ENCODE data around the gene SHBG.
"Not testable (repeated sequence)": the region's sequence is repeated elsewhere in the genome, so short reads cannot be mapped to it uniquely, and the experiment has no call there.

Gene SHBG, protein sequence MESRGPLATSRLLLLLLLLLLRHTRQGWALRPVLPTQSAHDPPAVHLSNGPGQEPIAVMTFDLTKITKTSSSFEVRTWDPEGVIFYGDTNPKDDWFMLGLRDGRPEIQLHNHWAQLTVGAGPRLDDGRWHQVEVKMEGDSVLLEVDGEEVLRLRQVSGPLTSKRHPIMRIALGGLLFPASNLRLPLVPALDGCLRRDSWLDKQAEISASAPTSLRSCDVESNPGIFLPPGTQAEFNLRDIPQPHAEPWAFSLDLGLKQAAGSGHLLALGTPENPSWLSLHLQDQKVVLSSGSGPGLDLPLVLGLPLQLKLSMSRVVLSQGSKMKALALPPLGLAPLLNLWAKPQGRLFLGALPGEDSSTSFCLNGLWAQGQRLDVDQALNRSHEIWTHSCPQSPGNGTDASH

DNA sequence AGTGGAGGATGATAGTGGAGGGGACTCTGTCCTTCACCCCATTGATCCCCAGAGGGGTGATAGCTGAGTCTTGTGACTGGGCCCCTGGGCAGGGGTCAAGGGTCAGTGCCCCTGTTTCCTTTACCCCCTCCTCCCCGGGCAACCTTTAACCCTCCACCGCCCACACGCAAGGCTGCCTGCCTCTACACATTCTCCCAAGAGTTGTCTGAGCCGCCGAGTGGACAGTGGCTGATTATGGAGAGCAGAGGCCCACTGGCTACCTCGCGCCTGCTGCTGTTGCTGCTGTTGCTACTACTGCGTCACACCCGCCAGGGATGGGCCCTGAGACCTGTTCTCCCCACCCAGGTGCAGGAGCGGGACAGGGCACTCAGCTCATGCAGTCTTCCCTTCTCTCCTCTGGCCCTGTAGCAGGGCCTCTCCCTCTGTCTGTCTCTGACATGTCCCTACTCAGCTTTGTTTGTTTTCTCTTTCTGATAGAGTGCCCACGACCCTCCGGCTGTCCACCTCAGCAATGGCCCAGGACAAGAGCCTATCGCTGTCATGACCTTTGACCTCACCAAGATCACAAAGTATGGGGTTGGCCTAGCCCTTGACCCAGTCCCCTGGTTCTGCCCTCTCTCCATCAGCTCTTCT lies at the start of gene SHBG:
Gene SHBG (plus strand): TSS at position 197 of the 633 bp plus-strand sequence. CDS start 38 bp downstream, at position 235.
- no peak for DNase-seq

DNA sequence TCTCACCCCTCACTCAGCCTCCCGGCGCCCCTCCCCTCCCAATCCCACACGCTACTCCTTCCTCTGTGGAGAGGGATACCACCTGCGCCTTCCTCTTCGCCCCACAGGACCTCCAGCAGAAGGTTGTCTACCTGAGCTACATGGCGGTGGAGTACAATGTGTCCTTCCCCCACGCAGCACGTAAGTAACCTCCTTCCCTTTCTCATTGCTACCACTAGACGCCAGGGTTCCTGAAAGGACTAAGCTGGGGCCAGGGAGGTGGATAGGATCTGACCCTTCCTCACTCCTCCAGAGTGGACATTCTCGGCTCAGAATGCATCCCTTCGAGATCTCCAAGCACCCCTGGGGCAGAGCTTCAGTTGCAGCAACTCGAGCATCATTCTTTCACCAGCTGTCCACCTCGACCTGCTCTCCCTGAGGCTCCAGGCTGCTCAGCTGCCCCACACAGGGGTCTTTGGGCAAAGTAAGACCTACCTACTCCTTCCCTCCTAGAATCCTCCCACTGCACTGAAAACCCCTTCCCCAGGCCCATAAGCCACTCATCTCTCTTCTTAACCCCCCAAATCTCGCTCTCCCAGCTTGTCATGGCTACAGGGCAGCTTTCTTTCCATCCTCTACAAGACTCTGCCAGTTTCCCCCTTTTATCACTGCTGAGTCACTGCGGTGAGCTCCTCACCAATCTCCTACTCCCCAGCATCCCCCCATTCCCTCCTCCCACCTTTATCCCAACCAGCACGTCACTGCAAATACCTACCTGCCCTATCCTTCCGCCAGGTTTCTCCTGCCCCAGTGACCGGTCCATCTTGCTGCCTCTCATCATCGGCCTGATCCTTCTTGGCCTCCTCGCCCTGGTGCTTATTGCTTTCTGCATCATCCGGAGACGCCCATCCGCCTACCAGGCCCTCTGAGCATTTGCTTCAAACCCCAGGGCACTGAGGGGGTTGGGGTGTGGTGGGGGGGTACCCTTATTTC lies 49.0 kb upstream of the SHBG start:
- DNase-seq: no peak

DNA sequence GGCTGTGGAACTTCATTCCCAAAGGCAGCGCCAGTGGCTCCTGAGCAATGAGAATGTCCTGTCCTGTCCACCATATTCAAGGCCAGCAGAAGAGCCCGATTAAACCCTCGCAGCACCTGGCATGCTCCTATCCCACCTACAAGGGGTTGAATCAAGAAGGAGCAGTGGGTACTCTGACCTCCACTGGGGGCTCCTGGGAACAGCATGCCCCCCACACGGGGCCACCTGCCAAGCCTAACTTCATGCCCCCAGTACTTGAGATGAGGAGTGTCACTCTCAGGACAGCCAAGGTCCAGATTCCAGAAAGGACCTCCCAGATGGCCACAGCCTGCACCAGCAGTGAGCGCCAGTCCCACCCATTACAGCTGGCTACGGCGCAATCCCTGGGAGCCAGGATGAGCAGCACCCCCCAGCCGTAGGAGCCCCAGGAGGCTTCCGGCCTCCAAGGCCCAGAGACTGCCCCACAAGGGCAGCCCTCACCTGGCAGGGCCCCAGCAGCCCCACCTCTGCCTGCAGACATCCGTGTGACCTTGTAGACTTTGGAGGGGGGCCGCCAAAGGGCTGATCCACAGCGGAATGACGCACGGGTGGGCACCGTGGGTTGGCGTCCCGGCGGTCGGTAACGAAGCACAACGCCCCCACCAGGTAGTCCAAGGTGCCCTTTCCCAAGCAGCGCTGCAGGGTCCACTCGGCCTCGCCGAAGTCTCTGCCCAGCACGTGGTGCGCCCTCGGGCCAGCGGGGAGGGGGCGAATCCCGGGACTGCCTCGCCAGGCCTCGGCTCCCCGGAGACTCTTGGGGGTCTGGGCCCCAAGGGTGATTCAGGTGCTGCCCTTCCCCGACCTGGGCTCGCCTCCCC lies 47.3 kb upstream of the SHBG start:
- DNase-seq: no peak

DNA sequence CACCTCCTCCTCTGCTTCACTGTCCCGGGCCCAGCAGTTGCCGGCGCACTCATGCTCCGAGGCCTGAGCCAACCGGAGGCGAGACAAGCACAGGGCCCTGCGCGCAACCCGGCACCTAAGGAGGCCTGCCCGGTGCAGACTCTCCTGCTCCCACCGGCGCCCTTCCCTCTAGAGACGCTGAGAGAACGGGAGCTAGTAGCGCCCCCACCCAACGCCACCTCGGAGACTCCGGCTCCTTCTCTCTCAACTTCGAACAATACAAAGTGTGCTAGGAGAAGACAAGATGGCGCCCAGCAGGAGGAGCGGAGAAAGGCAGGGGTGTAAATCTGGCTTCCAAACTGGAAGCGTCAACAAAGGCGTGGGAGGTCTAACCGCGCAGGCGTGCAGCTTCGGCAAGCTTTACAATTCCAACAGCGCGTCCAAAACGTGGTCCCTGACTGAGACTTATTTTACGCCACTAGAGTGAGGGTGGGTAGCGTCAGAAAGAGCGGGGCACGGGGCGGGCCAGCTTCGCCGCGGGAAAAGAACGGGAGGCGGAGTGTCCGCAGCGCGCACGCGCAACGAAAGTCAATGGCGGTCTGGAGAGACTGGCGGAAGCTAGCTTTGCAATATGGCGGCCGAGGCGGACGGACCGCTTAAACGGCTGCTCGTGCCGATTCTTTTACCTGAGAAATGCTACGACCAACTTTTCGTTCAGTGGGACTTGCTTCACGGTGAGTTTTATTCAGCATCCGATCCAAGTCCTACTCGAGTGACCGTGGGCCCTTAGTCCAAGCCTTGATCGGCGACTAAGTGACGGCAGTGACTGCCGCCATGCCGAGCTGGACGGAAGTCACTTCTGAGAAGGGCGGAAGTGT lies 46.5 kb upstream of the SHBG start, which contains the start of gene MPDU1:
Gene MPDU1 (plus strand): TSS at position 600 of the 857 bp plus-strand sequence. CDS start 11 bp downstream, at position 611.
- peak; percentile 75 for DNase-seq

DNA sequence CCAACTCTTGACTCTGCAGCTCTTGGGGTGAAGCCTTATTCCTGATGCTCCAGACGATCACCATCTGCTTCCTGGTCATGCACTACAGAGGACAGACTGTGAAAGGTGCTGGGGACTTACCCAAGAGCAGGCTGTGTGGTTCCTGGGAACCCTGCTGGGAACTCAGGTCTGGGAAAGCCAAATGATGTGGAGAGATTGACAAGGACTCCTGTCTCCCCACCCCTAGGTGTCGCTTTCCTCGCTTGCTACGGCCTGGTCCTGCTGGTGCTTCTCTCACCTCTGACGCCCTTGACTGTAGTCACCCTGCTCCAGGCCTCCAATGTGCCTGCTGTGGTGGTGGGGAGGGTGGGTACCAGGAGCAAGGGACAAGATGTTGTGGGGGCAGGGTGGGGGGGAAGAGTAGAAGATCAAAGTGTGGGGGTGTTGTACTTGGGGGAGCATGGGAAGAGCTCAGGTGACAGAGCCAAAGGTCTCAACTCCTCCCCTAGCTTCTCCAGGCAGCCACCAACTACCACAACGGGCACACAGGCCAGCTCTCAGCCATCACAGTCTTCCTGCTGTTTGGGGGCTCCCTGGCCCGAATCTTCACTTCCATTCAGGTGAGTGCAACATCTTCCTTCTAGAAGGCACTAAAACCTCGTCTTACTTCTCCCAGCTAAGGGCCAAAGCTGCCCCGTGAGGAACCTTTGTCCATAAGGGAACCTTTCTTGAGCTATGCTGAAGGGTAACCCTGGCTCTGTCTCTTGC lies 43.1 kb upstream of the SHBG start:
- DNase-seq: peak; percentile 84

DNA sequence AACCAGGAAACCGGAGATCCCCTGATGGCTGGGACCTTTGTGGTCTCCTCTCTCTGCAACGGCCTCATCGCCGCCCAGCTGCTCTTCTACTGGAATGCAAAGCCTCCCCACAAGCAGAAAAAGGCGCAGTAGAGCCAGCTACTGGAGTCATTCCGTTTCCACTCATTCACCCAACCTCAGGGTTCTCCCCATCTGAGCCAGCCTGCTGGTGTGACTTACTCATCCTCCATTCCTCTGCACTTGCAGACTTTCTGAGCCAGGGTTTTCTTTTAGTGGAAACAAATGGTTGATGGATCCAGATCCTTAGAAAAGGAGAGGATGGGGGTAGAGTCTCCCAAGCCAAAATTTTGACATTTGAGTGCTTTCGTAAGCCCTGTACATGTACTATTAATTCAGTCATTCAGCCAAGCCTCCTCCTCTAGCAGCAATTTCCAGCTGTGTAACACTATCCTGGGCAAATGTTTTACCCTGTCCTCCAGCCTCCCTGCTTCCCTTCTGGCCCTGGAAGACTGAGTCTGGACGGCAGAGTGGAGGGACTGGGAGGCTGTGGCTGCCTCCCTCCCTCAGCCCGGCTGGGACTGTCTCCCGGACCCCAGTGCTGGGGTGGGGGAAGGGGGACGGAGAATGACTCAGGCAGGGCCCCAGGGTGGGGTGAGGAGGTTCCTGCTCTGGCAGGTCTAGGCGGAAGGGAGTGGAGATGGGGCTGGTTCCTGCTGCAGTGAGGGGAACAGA lies 42.3 kb upstream of the SHBG start:
- no peak for DNase-seq

DNA sequence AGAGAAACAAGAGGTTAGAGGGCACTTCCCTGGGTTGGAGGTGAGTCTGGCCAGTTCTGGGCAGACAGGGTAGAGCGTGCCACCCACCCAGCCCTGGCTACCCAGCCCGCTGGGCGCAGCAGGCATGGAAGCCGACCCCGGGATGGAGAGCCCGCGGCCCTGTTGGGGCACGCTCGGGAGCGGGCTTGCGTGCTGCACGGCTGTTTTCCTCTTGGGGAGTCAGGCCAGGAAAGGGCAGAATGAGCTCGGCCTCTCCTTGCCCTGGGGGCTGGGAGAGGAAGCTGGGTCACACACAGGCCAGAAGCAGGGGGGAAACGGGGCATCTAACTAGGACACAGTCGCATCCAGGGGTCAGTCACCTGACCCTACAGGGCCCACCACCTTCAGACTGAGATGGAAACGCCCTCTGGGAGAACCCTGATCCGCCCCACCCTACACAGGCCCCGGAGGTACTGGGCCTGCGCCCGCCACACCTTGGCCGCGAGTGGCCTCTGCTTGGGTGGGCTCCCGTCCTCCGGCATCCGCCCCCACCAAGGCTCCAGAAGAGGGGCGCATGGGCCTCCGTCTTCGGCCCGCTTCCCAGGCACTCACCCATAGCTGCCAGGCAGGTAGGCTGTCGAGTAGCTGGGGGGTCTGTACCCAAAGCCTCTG lies 41.3 kb upstream of the SHBG start:
- DNase-seq: no peak

DNA sequence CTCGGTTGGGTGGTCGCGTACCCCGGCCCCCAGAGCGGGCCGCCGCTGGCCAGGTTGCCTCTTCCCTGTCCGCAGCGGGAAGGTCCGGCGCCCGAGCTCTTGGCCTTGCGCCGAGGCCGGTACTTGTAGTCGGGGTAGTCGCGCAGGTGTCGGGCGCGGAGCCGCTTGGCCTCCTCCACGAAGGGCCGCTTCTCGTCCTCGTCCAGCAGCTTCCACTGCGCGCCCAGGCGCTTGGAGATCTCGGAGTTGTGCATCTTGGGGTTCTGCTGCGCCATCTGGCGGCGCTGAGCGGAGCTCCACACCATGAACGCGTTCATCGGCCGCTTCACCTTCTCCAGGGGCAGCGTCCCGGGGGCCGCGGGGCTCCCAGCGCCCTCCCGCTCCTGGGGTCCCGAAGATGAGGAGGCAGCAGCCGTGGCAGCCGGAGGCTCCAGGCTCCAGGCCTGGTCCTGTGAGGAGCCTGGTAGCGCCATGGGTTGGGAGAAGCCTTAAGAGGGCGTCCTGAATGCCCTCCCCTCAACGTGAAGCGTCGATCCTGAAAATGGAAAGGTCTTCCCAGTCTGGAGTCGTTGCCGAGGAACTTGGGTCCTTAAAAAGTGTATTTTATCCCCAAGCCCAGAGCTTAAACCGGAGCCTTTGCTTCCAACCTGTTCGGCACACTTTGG lies 40.6 kb upstream of the SHBG start:
- peak; percentile 70 for DNase-seq

DNA sequence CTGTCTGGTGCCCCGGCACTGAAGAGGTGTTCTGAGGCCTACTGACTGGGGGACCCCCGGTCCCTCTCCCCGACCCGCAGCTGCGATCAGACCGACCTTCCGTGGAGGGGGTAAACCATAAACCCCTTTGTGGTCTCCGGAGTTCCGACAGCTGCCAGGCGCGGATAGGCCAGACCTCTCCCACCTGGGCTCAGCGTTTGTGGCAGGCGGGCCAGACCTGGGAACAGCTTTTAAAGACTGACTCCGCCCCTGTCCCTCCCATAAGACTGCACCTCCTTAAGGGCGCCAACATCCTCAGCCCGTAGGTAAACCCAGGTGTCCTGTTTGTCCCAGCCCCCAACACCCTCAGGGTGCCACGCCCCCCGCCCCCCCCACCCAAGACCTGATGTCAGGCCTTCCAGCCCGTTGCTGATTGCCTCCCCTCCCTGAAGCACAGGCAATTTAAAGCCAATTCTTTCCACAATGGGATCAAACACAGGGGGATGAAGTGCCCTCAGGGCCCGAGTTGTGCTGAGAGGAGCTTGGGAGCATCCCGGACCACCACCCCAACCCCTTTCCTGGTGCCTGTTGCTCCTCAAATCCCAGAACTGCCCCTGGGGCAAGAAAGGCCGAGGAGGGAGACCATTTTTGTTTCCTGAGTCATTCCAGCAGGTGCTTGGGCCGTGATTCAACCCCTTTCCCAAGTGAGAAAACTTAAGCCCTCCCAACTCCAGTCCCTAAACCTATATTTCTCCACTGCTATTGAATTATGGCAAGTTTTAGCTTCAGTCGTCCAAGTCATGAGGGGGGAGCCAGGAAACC lies 39.8 kb upstream of the SHBG start, which contains the start of gene SOX15:
Gene SOX15 (minus strand): TSS at position 204 of the 801 bp plus-strand sequence. CDS start 418 bp downstream, outside the sequence.
- DNase-seq: peak; percentile 67

DNA sequence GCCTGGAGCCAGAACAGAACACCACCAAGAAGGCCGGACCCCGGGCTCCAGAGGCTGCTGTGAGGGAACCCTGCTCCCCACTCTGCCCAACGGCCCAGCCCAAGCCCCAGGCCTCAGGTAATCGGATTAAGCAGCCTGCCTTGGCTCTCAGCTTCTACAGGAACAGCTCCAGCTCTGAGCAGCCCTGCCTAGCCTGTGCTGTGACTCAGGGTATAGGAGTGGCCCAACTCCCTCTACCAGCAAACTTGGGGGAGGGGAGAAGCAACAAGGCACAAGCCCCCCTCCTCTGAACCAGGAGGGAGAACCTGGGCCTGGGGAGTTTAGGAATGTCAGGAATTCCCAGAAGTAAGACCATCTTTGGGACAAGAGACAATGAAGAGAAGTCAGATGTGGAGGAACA lies 39.2 kb upstream of the SHBG start:
- DNase-seq: peak; percentile 69

DNA sequence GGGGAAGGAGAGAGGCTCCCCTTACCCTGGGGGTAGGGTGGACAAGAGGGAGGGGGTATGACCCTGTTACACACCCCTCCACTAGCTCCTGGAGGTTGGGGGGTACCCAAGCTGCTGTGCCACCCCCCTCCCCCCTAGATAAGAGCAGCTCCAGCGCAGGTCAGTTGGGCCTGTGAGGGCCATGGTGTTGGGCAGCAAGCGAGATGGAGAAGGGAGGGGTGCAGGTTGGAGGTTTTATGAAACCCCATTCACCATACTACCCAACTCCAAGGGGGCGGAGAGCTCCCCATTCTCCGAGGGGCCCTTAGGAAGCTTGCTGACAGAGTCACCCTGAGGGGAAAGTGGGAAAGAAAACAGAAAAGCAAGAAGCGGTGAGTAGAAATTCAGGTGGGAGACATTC lies 38.3 kb upstream of the SHBG start:
- DNase-seq: no peak

DNA sequence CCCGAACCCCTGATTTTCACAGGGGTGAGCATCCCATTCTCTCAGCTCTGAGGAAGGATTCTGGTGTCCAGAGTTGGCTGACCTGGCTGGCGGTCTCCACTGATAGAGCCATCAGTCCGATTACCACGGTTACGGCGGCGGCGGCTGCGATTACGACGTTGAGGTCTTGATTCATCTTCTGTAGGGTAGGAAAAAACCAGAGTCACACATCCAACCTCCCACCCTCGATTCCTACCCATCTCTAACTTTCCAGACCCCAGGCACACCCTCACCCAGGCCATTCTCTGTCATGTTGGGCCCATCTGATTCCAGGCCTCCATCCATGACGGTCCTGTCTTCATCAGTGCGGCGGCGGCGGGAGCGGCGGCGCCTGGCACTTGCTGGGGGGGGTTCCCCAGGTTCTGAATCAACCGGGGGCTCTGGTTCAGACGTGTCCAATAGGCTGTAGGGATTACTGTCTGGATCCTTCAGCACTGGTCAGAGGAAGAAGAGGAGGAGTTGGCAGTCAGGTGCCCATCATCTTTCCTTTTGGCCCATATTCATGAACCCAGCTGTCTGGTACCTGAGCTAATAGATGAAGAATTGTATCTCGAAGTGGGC lies 37.4 kb upstream of the SHBG start:
- DNase-seq: no peak

DNA sequence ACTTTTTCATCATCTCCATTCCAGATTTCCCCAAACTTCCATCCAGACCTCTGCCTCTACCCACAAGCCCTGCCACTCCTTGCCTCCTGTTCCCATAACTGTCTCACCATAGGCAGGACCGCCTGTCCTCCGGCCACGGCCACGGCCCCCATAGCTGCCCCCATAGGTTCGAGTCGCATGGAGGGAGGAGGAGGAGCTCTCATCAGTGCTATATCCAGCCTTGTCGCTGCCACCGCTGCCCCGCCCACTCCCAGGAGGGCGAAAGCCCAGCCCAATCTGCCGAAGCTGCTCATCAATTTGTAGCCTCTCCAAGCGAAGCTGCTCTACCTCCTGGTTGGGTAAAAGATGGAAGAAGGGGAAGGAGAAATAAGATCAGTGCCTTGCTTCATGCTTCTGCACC lies 36.6 kb upstream of the SHBG start:
- DNase-seq: no peak

DNA sequence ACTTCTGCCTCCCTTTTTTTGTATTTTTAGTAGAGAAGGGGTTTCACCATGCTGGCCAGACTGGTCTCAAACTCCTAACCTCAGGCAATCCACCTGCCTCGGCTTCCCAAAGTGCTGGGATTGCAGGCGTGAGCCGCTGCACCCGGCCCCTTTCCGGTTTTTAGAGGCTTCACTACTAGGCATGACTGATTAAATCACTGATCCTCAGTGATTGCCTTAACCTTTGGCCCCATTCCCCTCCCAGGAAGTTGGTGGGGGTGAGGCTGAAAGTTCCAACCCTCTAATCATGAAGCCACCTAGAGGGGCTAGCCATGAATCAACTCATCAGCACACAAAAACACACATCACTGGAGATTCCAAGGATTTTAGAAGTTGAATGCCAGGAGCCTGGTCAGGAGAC lies 32.4 kb upstream of the SHBG start:
- not testable (repeated sequence) for DNase-seq

DNA sequence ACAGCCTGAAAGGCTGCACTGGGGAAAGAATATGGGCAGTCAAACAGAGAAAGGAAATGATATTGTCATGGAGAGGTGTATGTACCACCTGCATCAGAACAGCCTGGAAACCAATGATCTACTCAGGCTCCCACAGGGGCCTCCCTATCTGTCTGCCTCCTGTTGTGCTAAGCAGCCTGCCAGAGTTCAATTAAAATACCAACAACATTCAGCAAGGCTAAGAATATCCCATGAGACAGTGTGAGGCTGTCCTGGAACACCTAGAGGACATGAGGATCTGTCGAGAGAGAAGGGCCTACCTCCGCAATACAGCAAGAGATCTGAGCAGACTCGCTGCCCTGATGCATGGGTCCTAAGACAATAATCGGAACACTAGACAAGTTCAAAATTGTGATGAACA lies 23.7 kb upstream of the SHBG start:
- no peak for DNase-seq

DNA sequence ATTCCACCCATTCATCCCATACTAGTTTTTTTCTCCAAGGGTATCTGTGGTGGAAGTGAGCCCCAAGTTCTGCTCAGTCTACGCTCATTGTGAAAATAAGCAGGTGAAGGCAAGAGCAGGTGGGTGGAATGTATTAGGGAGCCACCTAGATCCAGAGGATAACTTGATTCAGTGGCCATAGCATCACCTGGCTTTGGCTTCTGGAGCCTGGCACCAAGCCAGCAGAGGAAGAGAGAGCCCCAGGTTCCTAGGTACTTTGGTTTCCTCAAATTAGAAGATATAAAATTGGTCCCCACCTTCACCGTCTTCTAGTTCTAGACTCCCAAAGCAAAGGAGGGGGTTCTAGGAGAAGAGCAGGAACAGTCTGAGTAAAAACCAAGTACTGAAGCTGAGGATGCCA lies 19.3 kb upstream of the SHBG start:
- no peak for DNase-seq
